NB4 (cell line): Measurements from ENCODE around the gene DUSP22.
A peak's percentile ranks its signal among the peaks of the same experiment; 100 is the strongest.

ENCODE experiments used
- DNase-seq: peaks from one replicate; pipeline ENCODE4 v3.0.0; 2010; ENCODE audit warnings: low read depth
- H3K4me3 ChIP-seq: one replicate; pipeline ENCODE4 v1.5.1; 2011; ENCODE audit warnings: mild to moderate bottlenecking, low read depth, low read length, moderate library complexity
- MYC ChIP-seq: IDR thresholded peaks from 2 replicates; pipeline ENCODE4 v1.6.1; 2011; ENCODE audit warnings: low read depth, low read length
- POLR2A ChIP-seq: IDR thresholded peaks from 2 replicates; pipeline ENCODE4 v1.6.1; 2011; ENCODE audit warnings: mild to moderate bottlenecking; ENCODE audit not compliant: insufficient read length; ENCODE audit errors: extremely low read depth
- TF ChIP-seq, protein P1 (sequence below): IDR thresholded peaks from 2 replicates; pipeline ENCODE4 v1.6.1; 2011; ENCODE audit warnings: low read depth, low read length
- TF ChIP-seq, protein P2 (sequence below): IDR thresholded peaks from one replicate; pipeline ENCODE4 v1.5.1; 2012; ENCODE audit warnings: low read depth, low read length

DUSP22 gene

DNA sequence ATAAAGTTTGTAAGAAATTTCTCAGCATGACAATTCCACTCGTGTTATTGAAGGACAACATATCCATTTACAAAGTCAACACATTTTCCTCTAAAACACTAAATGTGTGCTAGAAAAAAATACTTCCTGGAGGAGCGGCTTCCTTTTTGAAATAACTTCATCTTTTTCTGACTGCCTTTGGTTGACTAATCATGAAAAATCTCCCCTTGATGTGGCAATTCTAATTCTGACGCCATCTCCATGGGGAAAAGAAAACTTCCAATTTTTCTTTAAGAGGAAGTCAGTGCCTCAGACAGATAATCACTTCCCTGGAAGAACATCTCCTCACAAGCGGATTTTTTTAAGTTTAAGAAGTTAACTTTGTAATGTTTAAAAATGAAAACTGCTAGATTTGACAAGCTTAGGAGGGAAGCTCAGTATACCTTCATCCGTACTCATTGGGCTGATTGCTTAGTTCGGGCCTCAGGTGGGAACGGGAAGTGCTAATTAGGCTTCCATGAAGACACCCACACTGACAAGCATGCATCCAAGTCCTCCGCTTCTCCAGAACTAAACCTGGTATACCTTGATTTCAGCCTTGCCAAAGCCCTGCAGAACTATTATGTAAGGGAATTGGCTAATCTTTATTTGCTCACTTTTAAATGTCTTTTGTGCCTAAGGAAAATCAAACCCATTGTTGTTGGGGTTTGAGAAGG is 35.1 kb upstream of the DUSP22 start:
- DNase-seq, result peak; percentile 69
- no peak for TF ChIP-seq POLR2A
- H3K4me3 ChIP-seq, result no peak overlapping the region

DNA sequence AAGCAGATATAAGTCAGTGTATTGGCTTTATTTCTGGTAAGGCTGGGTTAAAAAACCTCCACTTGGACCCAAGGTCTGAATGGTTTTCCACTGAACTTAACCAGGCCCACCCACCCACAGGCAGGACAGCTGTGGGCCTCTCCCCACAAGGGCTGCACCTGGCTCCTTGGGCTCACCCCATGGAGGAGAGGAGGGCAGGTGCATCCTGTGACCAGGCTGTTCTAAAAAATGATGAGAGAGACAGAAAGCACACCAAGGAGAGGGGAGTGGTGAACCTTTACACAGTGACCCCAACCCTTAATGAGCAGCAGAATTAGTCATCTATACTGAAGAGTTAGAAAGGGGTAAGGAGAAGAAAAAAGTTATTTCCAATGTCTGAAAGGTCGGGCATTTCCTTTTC is 34.5 kb upstream of the DUSP22 start:
- DNase-seq, result no peak
- no peak overlapping the region for H3K4me3 ChIP-seq
- TF ChIP-seq MYC (no peak), POLR2A (no peak)
- TF ChIP-seq, protein P1, sequence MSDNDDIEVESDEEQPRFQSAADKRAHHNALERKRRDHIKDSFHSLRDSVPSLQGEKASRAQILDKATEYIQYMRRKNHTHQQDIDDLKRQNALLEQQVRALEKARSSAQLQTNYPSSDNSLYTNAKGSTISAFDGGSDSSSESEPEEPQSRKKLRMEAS, result no peak
- TF ChIP-seq, protein P2, sequence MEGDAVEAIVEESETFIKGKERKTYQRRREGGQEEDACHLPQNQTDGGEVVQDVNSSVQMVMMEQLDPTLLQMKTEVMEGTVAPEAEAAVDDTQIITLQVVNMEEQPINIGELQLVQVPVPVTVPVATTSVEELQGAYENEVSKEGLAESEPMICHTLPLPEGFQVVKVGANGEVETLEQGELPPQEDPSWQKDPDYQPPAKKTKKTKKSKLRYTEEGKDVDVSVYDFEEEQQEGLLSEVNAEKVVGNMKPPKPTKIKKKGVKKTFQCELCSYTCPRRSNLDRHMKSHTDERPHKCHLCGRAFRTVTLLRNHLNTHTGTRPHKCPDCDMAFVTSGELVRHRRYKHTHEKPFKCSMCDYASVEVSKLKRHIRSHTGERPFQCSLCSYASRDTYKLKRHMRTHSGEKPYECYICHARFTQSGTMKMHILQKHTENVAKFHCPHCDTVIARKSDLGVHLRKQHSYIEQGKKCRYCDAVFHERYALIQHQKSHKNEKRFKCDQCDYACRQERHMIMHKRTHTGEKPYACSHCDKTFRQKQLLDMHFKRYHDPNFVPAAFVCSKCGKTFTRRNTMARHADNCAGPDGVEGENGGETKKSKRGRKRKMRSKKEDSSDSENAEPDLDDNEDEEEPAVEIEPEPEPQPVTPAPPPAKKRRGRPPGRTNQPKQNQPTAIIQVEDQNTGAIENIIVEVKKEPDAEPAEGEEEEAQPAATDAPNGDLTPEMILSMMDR, result no peak

DNA sequence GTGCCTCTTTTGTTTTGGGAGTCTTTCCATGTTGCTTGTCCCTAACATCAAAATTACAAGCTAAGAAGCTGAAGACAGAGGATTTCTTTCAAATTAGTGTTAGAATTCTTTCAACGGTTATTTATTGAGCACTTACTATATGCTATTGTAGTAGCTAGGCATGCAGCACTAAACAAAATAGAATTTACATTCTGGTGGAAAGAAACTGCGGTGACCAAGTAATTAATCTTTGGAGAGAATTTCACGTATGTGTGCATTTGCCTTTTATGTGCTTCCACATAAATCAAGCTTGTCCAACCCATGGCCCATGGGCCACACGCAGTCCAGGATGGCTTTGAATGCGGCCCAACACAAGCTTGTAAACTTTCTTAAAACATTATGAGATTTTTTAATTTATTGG is 33.0 kb upstream of the DUSP22 start:
- TF ChIP-seq POLR2A, result no peak
- TF ChIP-seq, protein P2, result no peak
- TF ChIP-seq, protein P1, result no peak
- no peak for TF ChIP-seq MYC
- H3K4me3 ChIP-seq, result no peak overlapping the region
- no peak for DNase-seq

DNA sequence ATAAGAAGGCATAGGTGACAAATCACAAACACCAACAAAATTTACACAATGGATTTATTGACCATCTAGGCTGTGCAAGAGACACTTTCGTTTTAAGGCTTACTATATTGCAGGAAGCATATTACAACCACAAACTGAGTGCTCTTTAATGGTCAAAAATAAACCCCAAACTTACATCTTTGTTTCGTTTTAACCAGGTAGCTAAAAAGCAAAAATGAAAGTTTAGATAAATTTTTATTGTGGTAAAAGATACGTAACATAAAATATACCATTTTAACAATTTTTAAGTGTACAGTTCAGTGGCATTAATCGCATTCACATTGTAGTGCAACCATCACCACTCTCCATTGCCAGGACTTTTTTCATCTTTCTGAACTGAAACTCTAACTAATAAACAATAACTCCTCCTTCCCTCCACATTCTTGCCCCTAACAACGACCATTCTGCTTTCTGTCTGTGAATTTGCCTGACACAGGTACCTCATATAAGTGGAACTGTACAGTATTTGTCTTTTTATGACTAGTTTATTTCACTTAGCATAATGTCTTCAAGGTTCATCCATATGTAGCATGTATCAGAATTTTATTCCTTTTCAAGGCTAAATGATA is 32.3 kb upstream of the DUSP22 start:
- TF ChIP-seq, protein P2, result no peak
- TF ChIP-seq MYC (no peak), POLR2A (no peak)
- TF ChIP-seq, protein P1, result no peak
- no peak overlapping the region for H3K4me3 ChIP-seq
- DNase-seq, result no peak

DNA sequence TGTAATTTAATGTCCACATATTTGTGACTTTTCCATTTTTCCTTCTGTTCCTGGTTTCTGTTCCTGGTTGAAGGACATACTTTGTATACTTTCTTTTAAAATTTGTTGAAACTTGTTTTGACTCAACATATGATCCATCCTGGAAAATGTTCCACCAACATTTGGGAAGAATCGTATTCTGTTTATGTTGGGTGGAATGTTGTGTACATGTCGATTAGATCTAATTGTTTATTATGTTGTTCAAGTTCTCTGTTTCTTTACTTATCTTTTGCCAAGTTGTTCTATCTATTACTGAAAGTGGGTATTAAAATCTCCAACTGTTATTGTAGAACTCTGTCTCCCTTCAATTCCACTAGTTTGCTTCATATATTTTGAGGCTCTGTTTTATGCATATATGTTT is 27.7 kb upstream of the DUSP22 start:
- DNase-seq, result no peak
- TF ChIP-seq MYC (no peak), POLR2A (no peak)
- TF ChIP-seq, protein P2, result no peak
- TF ChIP-seq, protein P1, result no peak
- H3K4me3 ChIP-seq, result no peak overlapping the region

DNA sequence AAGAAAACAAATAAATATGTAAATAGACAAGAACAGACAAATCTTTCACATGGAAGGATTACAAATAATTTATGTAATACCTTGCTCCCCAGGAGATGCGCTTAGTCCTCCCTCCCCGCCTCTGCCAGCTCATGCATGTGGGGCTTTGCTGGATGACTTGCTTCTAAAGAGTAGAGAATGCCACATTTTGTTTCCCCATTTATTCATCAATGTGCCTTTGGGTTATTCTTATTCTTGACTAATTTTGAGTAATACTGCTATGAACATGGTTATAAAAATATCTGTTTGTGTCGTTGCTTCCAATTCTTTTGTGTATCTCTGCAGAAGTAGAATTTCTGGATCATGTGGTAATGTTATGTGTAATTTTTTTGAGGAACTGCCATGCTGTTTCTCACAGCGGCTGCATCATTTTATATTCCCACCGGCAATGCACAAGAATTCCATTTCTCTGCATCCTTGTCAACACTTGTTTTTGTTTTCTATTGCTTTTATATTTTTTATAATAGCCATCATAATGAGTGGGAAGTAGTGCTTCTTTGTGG is 23.8 kb upstream of the DUSP22 start:
- TF ChIP-seq, protein P1, result no peak
- TF ChIP-seq, protein P2, result no peak
- no peak for TF ChIP-seq MYC
- TF ChIP-seq POLR2A, result no peak

More for the DNA sequence above, 23.8 kb upstream of the DUSP22 start:
- no peak for DNase-seq
- H3K4me3 ChIP-seq, result no peak overlapping the region
